ENCODE measurements around the gene TMEM8B.
A peak's percentile ranks its signal among the peaks of the same experiment; 100 is the strongest.

DNA sequence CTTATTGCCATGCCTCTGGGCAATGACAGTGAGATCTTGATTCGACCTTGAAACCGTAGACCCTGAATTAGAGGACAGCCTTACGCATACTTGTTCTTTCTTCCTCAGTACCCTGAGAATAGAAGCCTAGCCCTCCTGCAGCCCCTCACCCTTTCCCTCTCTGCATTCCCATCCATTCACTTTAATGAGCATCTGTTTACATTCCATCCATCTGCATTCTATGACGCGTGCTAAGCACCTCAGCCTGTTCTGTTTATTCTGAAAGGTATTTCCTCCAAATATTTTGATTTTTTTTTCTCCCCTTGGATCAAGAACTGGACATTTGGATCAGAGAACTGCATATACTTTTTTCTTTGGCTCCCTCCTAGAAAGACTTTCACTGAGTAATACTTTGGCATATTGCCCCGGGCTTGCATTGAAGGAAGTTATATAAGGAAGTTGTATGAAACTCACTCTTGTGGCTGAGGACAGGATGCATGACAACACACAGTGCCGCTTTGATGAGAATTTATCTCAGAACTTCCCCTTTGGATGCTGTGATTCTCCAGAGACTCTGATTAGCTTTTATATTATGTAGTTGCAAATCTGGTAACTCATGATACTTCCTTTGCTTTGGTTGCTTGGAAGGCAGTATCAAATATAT, 15.7 kb downstream of the TMEM8B start:
- TF ChIP-seq, protein P1, sequence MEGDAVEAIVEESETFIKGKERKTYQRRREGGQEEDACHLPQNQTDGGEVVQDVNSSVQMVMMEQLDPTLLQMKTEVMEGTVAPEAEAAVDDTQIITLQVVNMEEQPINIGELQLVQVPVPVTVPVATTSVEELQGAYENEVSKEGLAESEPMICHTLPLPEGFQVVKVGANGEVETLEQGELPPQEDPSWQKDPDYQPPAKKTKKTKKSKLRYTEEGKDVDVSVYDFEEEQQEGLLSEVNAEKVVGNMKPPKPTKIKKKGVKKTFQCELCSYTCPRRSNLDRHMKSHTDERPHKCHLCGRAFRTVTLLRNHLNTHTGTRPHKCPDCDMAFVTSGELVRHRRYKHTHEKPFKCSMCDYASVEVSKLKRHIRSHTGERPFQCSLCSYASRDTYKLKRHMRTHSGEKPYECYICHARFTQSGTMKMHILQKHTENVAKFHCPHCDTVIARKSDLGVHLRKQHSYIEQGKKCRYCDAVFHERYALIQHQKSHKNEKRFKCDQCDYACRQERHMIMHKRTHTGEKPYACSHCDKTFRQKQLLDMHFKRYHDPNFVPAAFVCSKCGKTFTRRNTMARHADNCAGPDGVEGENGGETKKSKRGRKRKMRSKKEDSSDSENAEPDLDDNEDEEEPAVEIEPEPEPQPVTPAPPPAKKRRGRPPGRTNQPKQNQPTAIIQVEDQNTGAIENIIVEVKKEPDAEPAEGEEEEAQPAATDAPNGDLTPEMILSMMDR (IDR thresholded peaks at IDR 0.05), result no peak
- TF ChIP-seq POLR2A (IDR thresholded peaks at IDR 0.05) (no peak), EP300 (IDR thresholded peaks at IDR 0.05) (no peak), POLR2AphosphoS5 (IDR thresholded peaks at IDR 0.05) (peak in 3 of 4 donors; percentile 23 to 45 (median 24))

All from sigmoid colon (tissue), 4 donors.